ENCODE results near the gene ANKS4B. TPM values are rescaled to one million over a fixed set of nuclear protein-coding genes. Genes with fewer than 3 reads are reported as not detected.
A peak's percentile ranks its signal among the peaks of the same experiment; 100 is the strongest.

Gene ANKS4B
- total and polyA plus RNA-seq, 7 experiments from 2014 or later, result not detected

DNA sequence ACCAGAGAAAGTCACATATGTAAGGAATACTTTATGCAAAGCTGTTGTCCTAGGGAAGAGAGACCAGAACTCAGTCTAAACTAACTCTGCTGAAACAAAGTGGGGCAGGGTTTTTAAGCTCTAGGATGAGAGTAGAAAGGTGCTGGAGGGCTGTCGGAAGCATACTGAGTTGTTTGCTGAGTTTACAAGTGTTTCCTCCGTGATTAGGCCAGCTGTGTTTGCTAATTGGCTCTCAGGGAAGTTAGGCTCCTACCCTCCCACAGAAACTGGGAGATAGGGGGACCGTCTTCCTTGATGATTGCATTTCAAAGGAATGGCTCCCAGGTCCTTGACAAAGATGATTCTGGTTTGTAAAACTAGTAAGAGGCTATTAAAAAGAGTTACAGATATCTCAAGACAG, 69.0 kb downstream of the ANKS4B start:
- Mint-ChIP-seq H3K4me3 (peak overlapping the region; percentile 70 to 99 (median 94)), H3K36me3 (no peaks in the 10 kb centered on the region), H3K27me3 (peaks cover 0 to 61% (median 17%) of the 10 kb centered on the region in 5 donors), H3K9me3 (no peaks in the 10 kb centered on the region), H3K4me1 (peaks cover 22 to 29% (median 27%) of the 10 kb centered on the region in 7 donors), H3K27ac (no peak overlapping the region)
- DNase-seq, result no peak
- no peak overlapping the region for H3K27ac ChIP-seq (ENCODE audit: low read depth, low read length)
- H3K27me3 ChIP-seq (ENCODE audit: control insufficient read depth in 2 of 2, insufficient read depth in 2 of 2, low read length in 2 of 2), result no peaks in the 10 kb centered on the region
- POLR2A ChIA-PET, result no interaction called here
- intact Hi-C loops (cut with micrococcal nuclease), result loop anchor here in 1 of 2 donors (10.0 kb wide), 1 partner anchor 1022 kb away; no protein-coding TSS in a partner anchor
- H3K4me3 ChIP-seq (ENCODE audit: low read length), result no peak overlapping the region
- no peaks in the 10 kb centered on the region for H3K36me3 ChIP-seq (ENCODE audit: control insufficient read depth in 2 of 3, insufficient read depth in 3 of 3, low read length in 3 of 3)
- ATAC-seq, result no peak
- no peaks in the 10 kb centered on the region for H3K9me3 ChIP-seq (ENCODE audit: control insufficient read depth in 2 of 3, low read length in 3 of 3)
- peaks cover 0 to 10% of the 10 kb centered on the region in 2 donors for H3K4me1 ChIP-seq (ENCODE audit: control insufficient read depth in 2 of 2, insufficient read depth in 2 of 2, low read length in 2 of 2)
- CTCF ChIA-PET, result no interaction called here

DNA sequence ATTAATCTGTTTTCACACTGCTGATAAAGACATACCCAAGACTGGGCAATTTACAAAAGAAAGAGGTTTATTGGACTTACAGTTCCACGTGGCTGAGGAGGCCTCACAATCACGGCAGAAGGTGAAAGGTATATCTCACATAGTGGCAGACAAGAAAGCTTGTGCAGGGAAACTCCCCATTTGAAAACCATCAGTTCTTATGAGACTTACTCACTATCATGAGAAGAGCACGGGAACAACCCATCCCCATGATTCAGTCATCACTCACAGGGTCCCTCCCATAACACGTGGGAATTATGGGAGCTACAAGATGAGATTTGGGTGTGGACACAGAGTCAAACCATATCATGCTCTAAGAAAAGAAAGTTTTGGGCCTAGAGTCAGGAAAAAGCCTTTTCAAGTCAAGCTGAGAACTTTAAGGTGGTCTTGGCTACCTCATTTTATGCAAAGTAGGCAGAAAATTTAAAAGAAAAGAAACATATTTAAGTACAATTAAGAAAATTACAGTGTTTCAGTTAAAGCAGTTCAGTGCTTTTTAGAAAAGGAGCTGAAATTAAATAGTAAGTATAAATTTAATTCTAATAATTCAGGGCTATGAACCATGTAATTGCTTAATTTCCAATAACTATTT, 69.5 kb downstream of the ANKS4B start:
- Histone ChIP-seq H3K27me3 (ENCODE audit: control insufficient read depth in 2 of 2, insufficient read depth in 2 of 2, low read length in 2 of 2) (no peaks in the 10 kb centered on the region), H3K27ac (ENCODE audit: low read depth, low read length) (no peak overlapping the region), H3K4me1 (ENCODE audit: control insufficient read depth in 2 of 2, insufficient read depth in 2 of 2, low read length in 2 of 2) (peaks cover 0 to 10% of the 10 kb centered on the region in 2 donors), H3K9me3 (ENCODE audit: control insufficient read depth in 2 of 3, low read length in 3 of 3) (no peaks in the 10 kb centered on the region), H3K4me3 (ENCODE audit: low read length) (no peak overlapping the region), H3K36me3 (ENCODE audit: control insufficient read depth in 2 of 3, insufficient read depth in 3 of 3, low read length in 3 of 3) (no peaks in the 10 kb centered on the region)
- ATAC-seq (no peak), DNase-seq (no peak)
- Mint-ChIP-seq H3K27me3 (peaks cover 0 to 60% (median 17%) of the 10 kb centered on the region in 5 donors), H3K4me1 (peaks cover 22 to 29% (median 27%) of the 10 kb centered on the region in 7 donors), H3K9me3 (no peaks in the 10 kb centered on the region), H3K36me3 (no peaks in the 10 kb centered on the region), H3K4me3 (peak overlapping the region in 4 of 10 donors; percentile 91 to 94 (median 92)), H3K27ac (peak overlapping the region in 1 of 9 donors; percentile 24)
- CTCF ChIA-PET, result no interaction called here
- intact Hi-C loops (cut with micrococcal nuclease), result loop anchor here in 1 of 2 donors (10.0 kb wide), 1 partner anchor 1022 kb away; no protein-coding TSS in a partner anchor
- POLR2A ChIA-PET, result no interaction called here

Other genes with a start within 250 kb of the ANKS4B start
- gene DNAH3, start 82.9 kb upstream of the ANKS4B start, total RNA-seq, result not detected
- gene DNAH3, start 82.9 kb upstream of the ANKS4B start, polyA plus RNA-seq, result not detected
- gene LDAF1, start 75.0 kb upstream of the ANKS4B start, total RNA-seq, result 10 to 100 TPM in 3 of 5 experiments, 1 to 10 TPM in 2; 8.2 to 16.9 (median 11.0) TPM
- 10 to 100 TPM; 19.4 to 21.4 TPM for gene LDAF1, start 75.0 kb upstream of the ANKS4B start, polyA plus RNA-seq
- not detected for gene ZP2, start 22.1 kb upstream of the ANKS4B start, total RNA-seq
- gene ZP2, start 22.1 kb upstream of the ANKS4B start, polyA plus RNA-seq, result not detected
- under 1 TPM in 1 of 5 experiments, not detected in 4; 0.44 TPM for gene CRYM, start 44.6 kb downstream of the ANKS4B start, total RNA-seq
- not detected for gene CRYM, start 44.6 kb downstream of the ANKS4B start, polyA plus RNA-seq